ENCODE data around the gene DRAXIN. TPM values are rescaled to one million over a fixed set of nuclear protein-coding genes. Genes with fewer than 3 reads are reported as not detected.

DRAXIN gene
- total RNA-seq, 1 donor from 2014 or later: not detected

DNA sequence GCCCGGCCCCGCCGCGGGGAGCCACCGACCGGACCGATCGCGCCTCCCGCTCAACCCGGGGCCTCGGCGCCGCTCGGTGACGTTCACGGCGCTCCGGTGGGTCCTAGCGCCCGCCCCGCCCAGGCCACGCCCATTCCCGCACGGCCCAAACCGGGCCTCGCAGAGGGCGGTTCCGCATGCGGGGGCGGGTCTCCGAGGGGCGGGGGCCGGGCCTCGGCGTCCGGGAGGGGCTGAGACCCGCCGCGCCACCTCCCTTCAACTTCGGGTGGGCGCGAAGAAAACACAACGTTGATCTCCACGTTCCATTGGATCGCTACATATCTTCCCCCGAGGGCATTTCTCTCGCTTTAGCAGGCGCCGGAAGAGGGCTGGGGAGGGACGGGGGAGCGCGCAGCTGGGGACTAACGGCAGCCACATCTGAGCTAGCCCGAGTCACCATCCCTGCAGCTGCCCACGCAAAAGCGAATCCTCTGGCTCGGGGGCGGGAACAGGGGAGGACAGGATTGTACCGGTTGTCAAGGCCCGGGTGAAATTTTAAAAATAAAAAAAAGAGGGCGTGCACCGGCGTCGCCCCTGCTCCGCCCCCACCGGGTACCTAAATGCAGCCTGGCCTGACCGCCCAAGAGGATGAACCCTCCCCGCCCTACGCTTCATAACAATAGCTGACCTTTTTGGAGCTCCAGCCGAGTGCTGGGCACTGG, 10.3 kb upstream of the DRAXIN start, which contains the start of gene MAD2L2:
Gene MAD2L2, minus strand, starts transcription at position 78 of the 701 bp plus-strand sequence. CDS start 547 bp downstream, outside the sequence.
- DNase-seq (ENCODE audit: low spot score): peak; percentile 96
- intact Hi-C loops (cut with DNase I): no loop called here
- peak; percentile 96 for ATAC-seq

DNA sequence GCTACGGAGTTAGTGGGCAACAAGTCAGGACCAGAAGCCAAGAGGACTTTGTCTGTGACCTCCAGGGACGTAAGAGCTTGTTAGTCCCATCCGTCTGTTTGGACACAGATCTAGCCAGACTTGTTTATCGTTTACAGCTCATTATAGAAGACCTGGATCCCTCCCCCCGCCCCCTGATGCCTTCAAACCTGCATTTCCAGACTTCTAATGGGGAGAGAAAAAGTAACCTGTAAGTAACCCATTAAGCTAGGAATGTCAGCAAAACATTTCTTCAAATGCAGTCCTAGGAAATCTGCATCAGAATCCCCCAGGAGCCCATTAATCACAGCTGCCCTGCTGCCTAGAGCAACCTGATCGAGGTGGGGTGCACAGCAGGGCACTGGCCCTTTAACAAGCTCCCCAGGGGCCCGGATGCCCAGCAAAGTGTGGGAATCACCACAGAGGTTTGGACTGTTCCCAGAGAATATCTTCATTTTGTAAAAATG, 9.2 kb upstream of the DRAXIN start:
- intact Hi-C loops (cut with DNase I): no loop called here
- no peak for DNase-seq (ENCODE audit: low spot score)
- ATAC-seq: no peak

- intact Hi-C loops (cut with DNase I): no loop called here
- ATAC-seq (no peak), DNase-seq (ENCODE audit: low spot score) (no peak)
Measured at GRCh38 chr1:11682799-11683198, 8.7 kb upstream of the DRAXIN start.

DNA sequence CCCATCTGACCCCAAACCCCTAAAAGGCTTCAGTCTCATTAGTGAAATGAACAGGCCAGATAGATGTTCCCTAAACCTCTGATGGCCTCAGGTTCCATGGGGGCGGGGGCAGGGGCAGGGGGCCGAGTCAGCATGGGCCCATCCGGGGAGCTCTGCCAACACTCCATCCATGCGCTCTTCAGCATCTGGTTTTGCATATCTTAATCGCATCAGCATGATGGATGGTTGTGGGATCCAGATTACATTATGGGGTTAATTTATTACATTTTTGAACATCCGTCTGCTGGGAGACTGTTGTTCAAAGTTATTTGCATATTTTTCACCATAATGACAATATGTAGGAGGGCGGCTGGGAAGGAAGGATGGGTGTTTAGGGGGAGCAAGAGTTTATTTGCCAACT, 7.4 kb upstream of the DRAXIN start:
- ATAC-seq: no peak
- DNase-seq (ENCODE audit: low spot score): no peak
- intact Hi-C loops (cut with DNase I): no loop called here

DNA sequence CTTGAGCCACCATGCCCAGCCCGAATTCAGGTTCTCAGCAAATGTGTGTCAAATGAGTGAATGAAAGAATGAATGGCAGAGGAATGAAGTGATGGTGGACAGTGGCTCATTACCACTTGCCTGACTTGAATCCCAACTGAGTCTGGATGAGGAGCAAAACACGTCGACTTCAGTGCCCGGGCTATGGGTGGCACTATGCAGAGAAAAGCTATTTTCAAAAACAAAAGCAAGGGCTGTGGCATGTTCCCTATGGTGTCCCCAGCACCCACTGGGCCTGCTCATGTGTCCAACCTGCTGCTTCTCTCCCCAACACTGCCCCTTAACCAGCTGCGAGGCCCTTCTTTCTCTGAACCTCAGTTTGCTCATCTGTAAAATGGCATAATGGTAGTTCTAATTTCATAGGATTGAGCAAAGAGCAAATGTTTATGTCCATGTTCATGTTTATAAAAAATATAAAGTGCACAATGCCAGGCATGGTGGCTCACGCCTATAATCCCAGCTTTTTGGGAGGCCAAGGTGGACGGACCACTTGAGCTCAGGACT, 6.2 kb upstream of the DRAXIN start:
- DNase-seq (ENCODE audit: low spot score) (no peak), ATAC-seq (no peak)
- intact Hi-C loops (cut with DNase I): no loop called here

DNA sequence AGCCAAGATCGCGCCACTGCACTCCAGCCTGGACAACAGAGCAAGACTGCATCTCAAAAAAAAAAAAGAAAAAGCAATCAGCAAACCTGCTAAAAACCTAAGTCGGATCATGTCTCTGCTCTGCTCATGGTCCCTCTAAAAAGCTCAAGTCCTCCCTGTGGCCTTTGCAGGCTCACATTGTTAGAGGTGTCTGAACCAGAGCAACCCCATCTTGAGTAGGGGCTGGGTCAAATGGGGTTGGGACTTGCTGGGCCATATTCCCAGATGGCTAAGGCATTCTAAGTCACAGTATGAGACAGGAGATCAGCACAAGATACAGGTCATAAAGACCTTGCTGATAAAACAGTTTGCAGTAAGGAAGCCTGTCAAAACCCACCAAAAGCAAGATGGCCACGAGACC, 3.0 kb upstream of the DRAXIN start:
- no peak for ATAC-seq
- intact Hi-C loops (cut with DNase I): no loop called here
- no peak for DNase-seq (ENCODE audit: low spot score)

GRCh38 chr1:11690397-11691301, 861 bp upstream of the DRAXIN start:
- ATAC-seq: no peak
- intact Hi-C loops (cut with DNase I): no loop called here
- no peak for DNase-seq (ENCODE audit: low spot score)

DNA sequence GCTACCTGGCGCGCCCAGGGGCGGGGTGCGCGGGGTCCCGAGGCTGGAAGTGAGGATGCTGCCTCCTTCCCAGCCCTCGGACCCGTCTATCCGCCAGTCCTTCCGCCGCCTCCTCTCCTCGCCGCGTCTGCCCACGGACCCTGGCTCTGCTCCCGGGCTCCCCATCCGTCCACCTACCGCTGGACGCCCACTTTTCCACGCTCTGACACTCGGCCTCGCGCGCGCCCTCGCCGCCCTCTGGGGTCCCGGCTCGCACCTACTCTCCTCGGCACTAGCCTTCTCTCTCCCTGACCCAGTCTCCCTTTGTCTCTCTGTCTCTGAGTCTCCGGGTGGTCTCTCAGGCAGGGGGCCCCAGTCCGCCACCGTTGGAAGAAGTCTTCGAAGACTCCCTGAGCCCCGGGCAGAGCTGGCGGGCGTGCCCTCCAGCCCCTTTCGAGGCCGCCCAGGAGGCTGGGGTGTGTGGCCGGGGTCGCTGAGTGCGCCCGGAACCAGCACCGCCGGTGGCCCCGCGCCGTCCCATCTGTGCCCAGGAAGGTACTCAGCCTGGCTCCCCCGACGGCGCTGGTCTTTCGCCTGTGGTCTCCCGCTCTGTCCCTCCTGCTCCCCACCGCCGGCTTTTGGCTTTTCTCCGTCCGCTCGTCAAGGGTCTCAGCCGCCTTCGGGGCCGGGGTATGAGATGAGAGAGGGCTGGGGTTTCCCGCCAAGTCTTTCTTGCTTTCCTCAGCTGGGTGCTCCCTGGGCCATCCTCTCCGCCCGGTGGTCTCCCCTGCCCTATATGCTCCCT, 610 bp downstream of the DRAXIN start:
- DNase-seq (ENCODE audit: low spot score) (no peak), ATAC-seq (no peak)
- intact Hi-C loops (cut with DNase I): no loop called here

- DNase-seq (ENCODE audit: low spot score) (no peak), ATAC-seq (peak; percentile 35)
- intact Hi-C loops (cut with DNase I): no loop called here
Measured at GRCh38 chr1:11693024-11693590, 1.6 kb downstream of the DRAXIN start.

DNA sequence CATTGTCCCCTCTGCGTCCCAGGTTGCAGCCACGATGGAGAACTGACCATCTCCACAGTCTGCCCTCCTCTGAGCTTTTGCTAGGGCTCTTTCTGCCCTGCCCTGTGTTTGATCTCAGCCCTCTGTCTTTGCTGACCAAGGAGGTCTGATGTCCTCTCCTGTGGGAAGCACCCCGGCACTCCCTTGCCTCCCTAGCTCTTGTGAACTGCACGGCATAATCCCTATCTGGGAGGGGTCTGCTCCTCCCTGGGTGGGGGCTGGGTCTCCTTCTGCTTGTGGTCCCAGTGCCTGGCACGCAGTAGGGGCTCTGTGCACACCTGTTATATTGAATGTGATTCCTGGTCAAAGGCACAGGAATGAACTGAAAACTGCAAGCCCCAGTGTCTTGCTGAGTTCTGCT, 2.4 kb downstream of the DRAXIN start:
- intact Hi-C loops (cut with DNase I): no loop called here
- no peak for DNase-seq (ENCODE audit: low spot score)
- no peak for ATAC-seq

GRCh38 chr1:11695861-11696260, 4.4 kb downstream of the DRAXIN start:
- DNase-seq (ENCODE audit: low spot score) (no peak), ATAC-seq (no peak)
- intact Hi-C loops (cut with DNase I): no loop called here

- no peak for DNase-seq (ENCODE audit: low spot score)
- intact Hi-C loops (cut with DNase I): no loop called here
- no peak for ATAC-seq
Measured at GRCh38 chr1:11697188-11697892, 5.8 kb downstream of the DRAXIN start.

- intact Hi-C loops (cut with DNase I): no loop called here
- no peak for ATAC-seq
- no peak for DNase-seq (ENCODE audit: low spot score)
Measured at GRCh38 chr1:11697893-11698210, 6.3 kb downstream of the DRAXIN start.

GRCh38 chr1:11700601-11701467, 9.3 kb downstream of the DRAXIN start:
- DNase-seq (ENCODE audit: low spot score): no peak
- no peak for ATAC-seq
- intact Hi-C loops (cut with DNase I): no loop called here

DNA sequence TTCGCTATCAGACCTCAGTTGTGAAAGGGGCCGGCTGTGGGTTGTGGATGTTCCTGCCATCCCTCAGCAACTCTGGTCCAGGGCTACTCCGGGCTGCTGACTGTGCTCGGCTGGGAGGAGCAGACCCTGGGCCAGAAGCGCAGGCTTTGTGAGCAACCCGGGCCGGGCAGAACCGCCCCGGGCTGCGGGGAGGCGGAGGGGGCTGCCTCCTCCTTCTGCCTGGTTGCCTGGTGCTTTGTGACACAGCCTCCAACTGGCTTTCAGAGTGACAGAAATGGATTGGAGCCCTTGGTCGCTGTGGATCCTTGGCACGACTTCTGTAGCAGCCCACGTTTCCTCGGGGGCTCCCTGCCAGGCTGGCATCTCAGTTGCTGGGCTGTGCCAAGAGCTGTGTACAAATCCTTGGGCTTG, 10.0 kb downstream of the DRAXIN start:
- intact Hi-C loops (cut with DNase I): no loop called here
- ATAC-seq (peak; percentile 75), DNase-seq (ENCODE audit: low spot score) (no peak)

- DNase-seq (ENCODE audit: low spot score): no peak
- intact Hi-C loops (cut with DNase I): no loop called here
- ATAC-seq: no peak
Measured at GRCh38 chr1:11701981-11702803, 10.7 kb downstream of the DRAXIN start.

Data from sciatic nerve (tissue), 2 donors.